ENCODE data around the gene OPTC.
"Not testable (repeated sequence)": the region's sequence is repeated elsewhere in the genome, so short reads cannot be mapped to it uniquely, and the experiment has no call there.

Gene OPTC

GRCh38 chr1:203493901-203494300 lies at the start of gene OPTC:
TSS of gene OPTC (plus strand) at chr1:203494153. CDS start at chr1:203496006, 1,853 bp downstream.
- no peak for DNase-seq

GRCh38 chr1:203444171-203444576 lies 49.8 kb upstream of the OPTC start:
- DNase-seq: no peak

GRCh38 chr1:203447151-203447550 lies 46.8 kb upstream of the OPTC start:
- no peak for DNase-seq

GRCh38 chr1:203447598-203447997 lies 46.4 kb upstream of the OPTC start:
- not testable (repeated sequence) for DNase-seq

GRCh38 chr1:203448521-203449061 lies 45.4 kb upstream of the OPTC start:
- DNase-seq: no peak

- DNase-seq: no peak
Measured at GRCh38 chr1:203450001-203450400, 44.0 kb upstream of the OPTC start.

- DNase-seq: no peak
Measured at GRCh38 chr1:203450479-203451149, 43.3 kb upstream of the OPTC start.

- DNase-seq: no peak
Measured at GRCh38 chr1:203451836-203452784, 41.8 kb upstream of the OPTC start.

- DNase-seq: no peak
Measured at GRCh38 chr1:203453016-203453415, 40.9 kb upstream of the OPTC start.

GRCh38 chr1:203453616-203454015 lies 40.3 kb upstream of the OPTC start:
- no peak for DNase-seq

GRCh38 chr1:203454986-203455471 lies 38.9 kb upstream of the OPTC start:
- DNase-seq: no peak

GRCh38 chr1:203455706-203456105 lies 38.2 kb upstream of the OPTC start:
- no peak for DNase-seq

GRCh38 chr1:203456577-203456976 lies 37.4 kb upstream of the OPTC start:
- DNase-seq: no peak

GRCh38 chr1:203458078-203458477 lies 35.9 kb upstream of the OPTC start:
- DNase-seq: no peak

GRCh38 chr1:203459671-203460201 lies 34.2 kb upstream of the OPTC start:
- no peak for DNase-seq

GRCh38 chr1:203461717-203462116 lies 32.2 kb upstream of the OPTC start:
- no peak for DNase-seq

GRCh38 chr1:203462143-203462542 lies 31.8 kb upstream of the OPTC start:
- no peak for DNase-seq

GRCh38 chr1:203462878-203463277 lies 31.1 kb upstream of the OPTC start:
- DNase-seq: no peak

- no peak for DNase-seq
Measured at GRCh38 chr1:203463469-203464062, 30.4 kb upstream of the OPTC start.

GRCh38 chr1:203464226-203464625 lies 29.7 kb upstream of the OPTC start:
- DNase-seq: no peak

- DNase-seq: no peak
Measured at GRCh38 chr1:203464743-203465142, 29.2 kb upstream of the OPTC start.

- no peak for DNase-seq
Measured at GRCh38 chr1:203465146-203465798, 28.7 kb upstream of the OPTC start.

All from T1000 (cell line).